H9 (cell line): ENCODE results near the gene NBEA. TPM values are rescaled to one million over a fixed set of nuclear protein-coding genes. Genes with fewer than 3 reads are reported as not detected.
A peak's percentile ranks its signal among the peaks of the same experiment; 100 is the strongest.

Source experiments
- DNase-seq: peaks from one replicate; pipeline ENCODE4 v3.0.0-alpha.2; 2017
- H2AFZ ChIP-seq: one replicate; pipeline ENCODE4 v1.6.1; 2013; ENCODE audit warnings: mild to moderate bottlenecking, low read length, control low read depth, moderate library complexity
- H2AK5ac ChIP-seq: 2 replicates; pipeline ENCODE4 v1.6.1; 2013; ENCODE audit warnings: low read length, control low read depth, mixed read lengths; ENCODE audit not compliant: insufficient read length
- H2BK120ac ChIP-seq: one replicate; pipeline ENCODE4 v1.6.1; 2013; ENCODE audit warnings: low read depth, mild to moderate bottlenecking, low read length, control low read depth, inconsistent platforms; ENCODE audit not compliant: poor library complexity, severe bottlenecking
- H2BK12ac ChIP-seq: 2 replicates; pipeline ENCODE4 v1.6.1; 2013; ENCODE audit warnings: low read length, control low read depth, mixed read lengths, low read depth; ENCODE audit not compliant: insufficient read length
- H2BK15ac ChIP-seq: 2 replicates; pipeline ENCODE4 v1.6.1; 2013; ENCODE audit warnings: low read depth, low read length, control low read depth
- H2BK20ac ChIP-seq: one replicate; pipeline ENCODE4 v1.6.1; 2013; ENCODE audit warnings: low read depth, mild to moderate bottlenecking, low read length, control low read depth, inconsistent platforms; ENCODE audit not compliant: poor library complexity, severe bottlenecking
- H2BK5ac ChIP-seq: 2 replicates; pipeline ENCODE4 v1.6.1; 2013; ENCODE audit warnings: low read length, control low read depth, mixed read lengths; ENCODE audit not compliant: insufficient read length
- H3K14ac ChIP-seq: 2 replicates; pipeline ENCODE4 v1.6.1; 2013; ENCODE audit warnings: low read length, control low read depth; ENCODE audit not compliant: insufficient read depth
- H3K18ac ChIP-seq: 2 replicates; pipeline ENCODE4 v1.6.1; 2013; ENCODE audit warnings: low read depth, mild to moderate bottlenecking, mixed read lengths, low read length, control low read depth; ENCODE audit not compliant: insufficient read length
- H3K23ac ChIP-seq: 2 replicates; pipeline ENCODE4 v1.6.1; 2013; ENCODE audit warnings: low read length, control low read depth, mixed read lengths, low read depth; ENCODE audit not compliant: insufficient read length
- H3K23me2 ChIP-seq: 2 replicates; pipeline ENCODE4 v1.6.1; 2013; ENCODE audit warnings: low read depth, mild to moderate bottlenecking, mixed read lengths, low read length, control low read depth; ENCODE audit not compliant: insufficient read length, poor library complexity, severe bottlenecking
- H3K27ac ChIP-seq: 2 replicates; pipeline ENCODE4 v1.5.1; 2013; ENCODE audit warnings: low read length, control low read depth, mixed read lengths, low read depth; ENCODE audit not compliant: insufficient read length
- H3K27me3 ChIP-seq: 2 replicates; pipeline ENCODE4 v1.6.1; 2013; ENCODE audit warnings: low read length, control low read depth, inconsistent platforms; ENCODE audit not compliant: insufficient read depth
- H3K4ac ChIP-seq: 2 replicates; pipeline ENCODE4 v1.6.1; 2013; ENCODE audit warnings: low read depth, mild to moderate bottlenecking, control low read depth, inconsistent platforms, low read length, moderate library complexity
- H3K4me1 ChIP-seq: 2 replicates; pipeline ENCODE4 v1.6.1; 2013; ENCODE audit warnings: low read length, control low read depth, inconsistent platforms; ENCODE audit not compliant: insufficient read depth
- H3K4me2 ChIP-seq: 2 replicates; pipeline ENCODE4 v1.6.1; 2013; ENCODE audit warnings: low read length, control low read depth, mixed read lengths; ENCODE audit not compliant: insufficient read length, insufficient read depth
- H3K56ac ChIP-seq: 2 replicates; pipeline ENCODE4 v1.6.1; 2013; ENCODE audit warnings: low read depth, mild to moderate bottlenecking, mixed read lengths, low read length, control low read depth; ENCODE audit not compliant: insufficient read length
- H3K79me1 ChIP-seq: 2 replicates; pipeline ENCODE4 v1.6.1; 2013; ENCODE audit warnings: low read depth, mild to moderate bottlenecking, moderate library complexity, low read length, control low read depth, inconsistent platforms; ENCODE audit not compliant: insufficient read depth, poor library complexity, severe bottlenecking
- H3K79me2 ChIP-seq: 2 replicates; pipeline ENCODE4 v1.6.1; 2013; ENCODE audit warnings: low read length, control low read depth, inconsistent platforms; ENCODE audit not compliant: insufficient read depth
- H3K9ac ChIP-seq: 2 replicates; pipeline ENCODE4 v1.6.1; 2013; ENCODE audit warnings: low read length, control low read depth, mixed read lengths; ENCODE audit not compliant: insufficient read length; ENCODE audit errors: extremely low read depth
- H3K9me3 ChIP-seq: one replicate; pipeline ENCODE4 v1.6.1; 2013; ENCODE audit warnings: low read depth, low read length, inconsistent platforms; ENCODE audit not compliant: control insufficient read depth
- H3T11ph ChIP-seq: one replicate; pipeline ENCODE4 v1.6.1; 2013; ENCODE audit warnings: mild to moderate bottlenecking, low read length, control low read depth, inconsistent platforms
- H4K20me1 ChIP-seq: one replicate; pipeline ENCODE4 v1.6.1; 2013; ENCODE audit not compliant: control insufficient read depth, insufficient read length, insufficient read depth
- H4K5ac ChIP-seq: 2 replicates; pipeline ENCODE4 v1.6.1; 2013; ENCODE audit warnings: low read depth, mild to moderate bottlenecking, mixed read lengths, low read length, control low read depth; ENCODE audit not compliant: insufficient read length
- H4K8ac ChIP-seq: replicated peaks from 2 replicates; pipeline ENCODE4 v1.6.1; 2013; ENCODE audit warnings: low read length, control low read depth, mixed read lengths, low read depth; ENCODE audit not compliant: insufficient read length
- H4K91ac ChIP-seq: 2 replicates; pipeline ENCODE4 v1.6.1; 2013; ENCODE audit warnings: low read depth, mild to moderate bottlenecking, moderate library complexity, mixed read lengths, low read length, control low read depth; ENCODE audit not compliant: insufficient read length
- H3K27ac Mint-ChIP-seq, 3 experiments: 2 replicates in 2 of 3; 3 replicates in 1 of 3; pipeline ENCODE4 v1.8.0; 2020 to 2021; ENCODE audit warnings: mixed read lengths in 3 of 3, mild to moderate bottlenecking in 1 of 3, moderate library complexity in 1 of 3
- H3K27me3 Mint-ChIP-seq: 2 replicates; pipeline ENCODE4 v1.8.0; 2021; ENCODE audit warnings: low read depth, mild to moderate bottlenecking, moderate library complexity, mixed read lengths
- H3K36me3 Mint-ChIP-seq, 3 experiments: 2 replicates in 2 of 3; 3 replicates in 1 of 3; pipeline ENCODE4 v1.8.0; 2020 to 2021; ENCODE audit warnings: low read depth in 3 of 3, mixed read lengths in 3 of 3; ENCODE audit not compliant: insufficient read depth in 1 of 3
- H3K4me1 Mint-ChIP-seq, 2 experiments: 2 replicates each; pipeline ENCODE4 v1.8.0; 2020; ENCODE audit warnings: mixed read lengths in 2 of 2
- H3K4me3 Mint-ChIP-seq, 2 experiments: 2 replicates in 1 of 2; 3 replicates in 1 of 2; pipeline ENCODE4 v1.8.0; 2020 to 2021; ENCODE audit warnings: mild to moderate bottlenecking in 2 of 2, mixed read lengths in 2 of 2, moderate library complexity in 1 of 2
- H3K9me3 Mint-ChIP-seq, 2 experiments: 2 replicates in 1 of 2; 3 replicates in 1 of 2; pipeline ENCODE4 v1.8.0; 2020; ENCODE audit warnings: mild to moderate bottlenecking in 2 of 2, mixed read lengths in 2 of 2, moderate library complexity in 1 of 2
- CTCF ChIP-seq: fragments of 200-600 bp; sonication (generic); conservative IDR thresholded peaks from 3 replicates; pipeline ENCODE4 v1.8.0; 2021; ENCODE audit warnings: antibody characterized with exemption, mild to moderate bottlenecking
- WGBS: extraction: QIAGEN DNeasy Blood & Tissue Kit; methylation state at CpG from one replicate; pipeline ENCODE4 v1.1.7; 2013; ENCODE audit warnings: missing lambda C conversion rate, low lambda C conversion rate, mixed read lengths; ENCODE audit not compliant: insufficient read length; ENCODE audit errors: extremely low coverage; 5-methylcytosine and 5-hydroxymethylcytosine counted together
- total RNA-seq: library from RNA; stranded (reverse); gene quantifications from 2 replicates; pipeline ENCODE4 v1.2.1, GENCODE V29; 2021

Gene NBEA
- total RNA-seq, 1 experiment from 2014 or later: 17.3 TPM

GRCh38 chr13:35388441-35389355 lies 446.6 kb downstream of the NBEA start:
- Histone ChIP-seq H3K23me2 (no peaks in the 10 kb centered on the region), H2BK120ac (no peak overlapping the region), H3K56ac (no peak overlapping the region), H4K5ac (no peak overlapping the region), H4K20me1 (no peaks in the 10 kb centered on the region), H3K18ac (no peak overlapping the region), H3K27ac (no peak overlapping the region), H3K79me1 (no peaks in the 10 kb centered on the region), H2BK20ac (no peak overlapping the region), H3K9ac (no peak overlapping the region), H3K4ac (no peak overlapping the region), H2BK5ac (no peak overlapping the region), H2AFZ (no peak overlapping the region), H3T11ph (no peak overlapping the region), H3K14ac (no peak overlapping the region), H3K23ac (no peak overlapping the region), H4K8ac (no peak overlapping the region), H2BK15ac (no peak overlapping the region), H2AK5ac (no peak overlapping the region), H4K91ac (no peak overlapping the region), H3K9me3 (no peaks in the 10 kb centered on the region), H2BK12ac (no peak overlapping the region), H3K4me1 (no peaks in the 10 kb centered on the region), H3K27me3 (no peaks in the 10 kb centered on the region), H3K79me2 (no peaks in the 10 kb centered on the region), H3K4me2 (no peak overlapping the region)
- Mint-ChIP-seq H3K27ac (peak overlapping the region in 2 of 3 experiments; percentile 19 to 83; a peak in 3 of 7 replicates), H3K36me3 (no peaks in the 10 kb centered on the region), H3K27me3 (no peaks in the 10 kb centered on the region), H3K4me3 (no peak overlapping the region), H3K4me1 (peaks cover 5 to 8% of the 10 kb centered on the region in 2 experiments), H3K9me3 (no peaks in the 10 kb centered on the region)
- TF ChIP-seq CTCF: no peak
- no peak for DNase-seq
- no CpG with 5 or more reads among the region's 5 CpGs for WGBS
